Fibroblast of lung (primary cell): ENCODE measurements around the gene FSTL1. TPM values are rescaled to one million over a fixed set of nuclear protein-coding genes. Genes with fewer than 3 reads are reported as not detected.

Experiments
- DNase-seq, 2 donors: peaks; one replicate each; pipeline versions ENCODE4 v3.0.0 to v3.0.0-alpha.2; 2010; ENCODE audit warnings: low read depth in 2 of 2
- H2AFZ ChIP-seq: 2 replicates; pipeline ENCODE4 v1.5.1; 2012; ENCODE audit warnings: low read length, control low read depth, inconsistent platforms
- H3K27ac ChIP-seq: 2 replicates; pipeline ENCODE4 v1.5.1; 2011; ENCODE audit warnings: low read length, control low read depth; ENCODE audit not compliant: insufficient read depth
- H3K27me3 ChIP-seq: 2 replicates; pipeline ENCODE4 v1.5.1; 2011; ENCODE audit warnings: mild to moderate bottlenecking, low read length; ENCODE audit not compliant: control insufficient read depth, insufficient read depth
- H3K36me3 ChIP-seq: 2 replicates; pipeline ENCODE4 v1.5.1; 2011; ENCODE audit warnings: low read length; ENCODE audit not compliant: control insufficient read depth, insufficient read depth
- H3K4me1 ChIP-seq: 2 replicates; pipeline ENCODE4 v1.5.1; 2011; ENCODE audit warnings: low read length; ENCODE audit not compliant: control insufficient read depth, insufficient read depth; ENCODE audit errors: extremely low read depth
- H3K4me2 ChIP-seq: 2 replicates; pipeline ENCODE4 v1.5.1; 2011; ENCODE audit warnings: low read length, control low read depth; ENCODE audit not compliant: insufficient read depth; ENCODE audit errors: extremely low read depth
- H3K4me3 ChIP-seq, 4 experiments: fragments of 200-600 bp in 1 of 4; sonication (generic) in 1 of 4; replicated peaks in 1 of 4; 2 replicates each; pipeline ENCODE4 v1.5.1; 2011 to 2016; ENCODE audit warnings: low read length in 4 of 4, low read depth in 3 of 4, mild to moderate bottlenecking in 3 of 4, control low read depth in 2 of 4, inconsistent platforms in 1 of 4, mixed read lengths in 1 of 4; ENCODE audit not compliant: insufficient read depth in 1 of 4; ENCODE audit errors: control extremely low read depth in 1 of 4
- H3K79me2 ChIP-seq: 2 replicates; pipeline ENCODE4 v1.5.1; 2012; ENCODE audit warnings: mild to moderate bottlenecking, low read length, inconsistent platforms; ENCODE audit not compliant: control insufficient read depth, insufficient read depth
- H3K9ac ChIP-seq: 2 replicates; pipeline ENCODE4 v1.5.1; 2011; ENCODE audit warnings: mild to moderate bottlenecking, low read length, control low read depth; ENCODE audit not compliant: insufficient read depth
- H3K9me3 ChIP-seq: 2 replicates; pipeline ENCODE4 v1.5.1; 2012; ENCODE audit warnings: low read depth, low read length; ENCODE audit not compliant: control insufficient read depth, insufficient read depth
- H4K20me1 ChIP-seq: 2 replicates; pipeline ENCODE4 v1.5.1; 2011; ENCODE audit warnings: low read length; ENCODE audit not compliant: control insufficient read depth, insufficient read depth; ENCODE audit errors: extremely low read depth
- EZH2 ChIP-seq: IDR thresholded peaks from 2 replicates; pipeline ENCODE4 v1.5.1; 2012; ENCODE audit warnings: low read length, control low read depth, mild to moderate bottlenecking; ENCODE audit errors: missing control alignments
- polyA plus RNA-seq, 2 donors: library from polyadenylated mRNA; depleted of rRNA in 1 of 2; stranded (reverse) in 1 of 2; unstranded in 1 of 2; fragments of >200 nt; gene quantifications; 2 replicates each; pipeline ENCODE4 v1.2.1, GENCODE V29; 2011 to 2012; ENCODE audit warnings: missing spikeins in 1 of 2
- total RNA-seq: library from RNA; depleted of rRNA; stranded (reverse); fragments of >200 nt; gene quantifications from 2 replicates; pipeline ENCODE4 v1.2.1, GENCODE V29; 2014
- TF ChIP-seq, protein P1 (sequence below), 2 donors: IDR thresholded peaks in 1 of 2; conservative IDR thresholded peaks in 1 of 2; 1 replicate in 1 of 2; 2 replicates in 1 of 2; pipeline ENCODE4 v1.5.1; 2011 to 2012; ENCODE audit warnings: low read length in 2 of 2, control low read depth in 1 of 2, inconsistent platforms in 1 of 2, low read depth in 1 of 2, mild to moderate bottlenecking in 1 of 2

The FSTL1 gene
- total and polyA plus RNA-seq, 2 donors (not counting 1 experiment from before 2014, with no cell fraction given): 309 to 1,500 TPM

DNA sequence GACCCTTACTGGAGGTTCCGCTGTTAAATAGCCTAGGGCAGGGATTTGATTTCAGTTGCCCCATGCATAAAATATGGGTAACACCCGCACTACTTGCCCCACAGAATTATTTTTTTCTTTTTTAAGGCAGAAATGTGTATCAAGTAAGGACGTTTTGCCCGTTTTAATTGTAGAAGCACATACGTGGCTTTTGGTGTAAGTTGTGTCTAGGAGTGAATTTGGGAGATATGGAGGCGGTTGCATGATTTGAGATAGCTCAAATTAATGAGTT, 101.0 kb downstream of the FSTL1 start:
- Histone ChIP-seq H4K20me1 (no peaks in the 10 kb centered on the region), H3K4me1 (no peaks in the 10 kb centered on the region), H3K27me3 (peaks cover 2% of the 10 kb centered on the region), H3K9me3 (no peaks in the 10 kb centered on the region), H3K36me3 (no peaks in the 10 kb centered on the region), H3K27ac (peak overlapping the region; percentile 66), H3K9ac (peak overlapping the region; percentile 85), H2AFZ (peak overlapping the region; percentile 7), H3K4me3 (peak overlapping the region; percentile 82 to 92 (median 86)), H3K79me2 (peaks cover 39% of the 10 kb centered on the region), H3K4me2 (peak overlapping the region; percentile 95)
- TF ChIP-seq EZH2: no peak
- TF ChIP-seq, protein P1, sequence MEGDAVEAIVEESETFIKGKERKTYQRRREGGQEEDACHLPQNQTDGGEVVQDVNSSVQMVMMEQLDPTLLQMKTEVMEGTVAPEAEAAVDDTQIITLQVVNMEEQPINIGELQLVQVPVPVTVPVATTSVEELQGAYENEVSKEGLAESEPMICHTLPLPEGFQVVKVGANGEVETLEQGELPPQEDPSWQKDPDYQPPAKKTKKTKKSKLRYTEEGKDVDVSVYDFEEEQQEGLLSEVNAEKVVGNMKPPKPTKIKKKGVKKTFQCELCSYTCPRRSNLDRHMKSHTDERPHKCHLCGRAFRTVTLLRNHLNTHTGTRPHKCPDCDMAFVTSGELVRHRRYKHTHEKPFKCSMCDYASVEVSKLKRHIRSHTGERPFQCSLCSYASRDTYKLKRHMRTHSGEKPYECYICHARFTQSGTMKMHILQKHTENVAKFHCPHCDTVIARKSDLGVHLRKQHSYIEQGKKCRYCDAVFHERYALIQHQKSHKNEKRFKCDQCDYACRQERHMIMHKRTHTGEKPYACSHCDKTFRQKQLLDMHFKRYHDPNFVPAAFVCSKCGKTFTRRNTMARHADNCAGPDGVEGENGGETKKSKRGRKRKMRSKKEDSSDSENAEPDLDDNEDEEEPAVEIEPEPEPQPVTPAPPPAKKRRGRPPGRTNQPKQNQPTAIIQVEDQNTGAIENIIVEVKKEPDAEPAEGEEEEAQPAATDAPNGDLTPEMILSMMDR (conservative IDR thresholded peaks at IDR 0.05 in 1 of 2, IDR thresholded peaks at IDR 0.05 in 1 of 2; ENCODE audit: low read depth in 1 of 2, low read length in 2 of 2): no peak
- DNase-seq: no peak

DNA sequence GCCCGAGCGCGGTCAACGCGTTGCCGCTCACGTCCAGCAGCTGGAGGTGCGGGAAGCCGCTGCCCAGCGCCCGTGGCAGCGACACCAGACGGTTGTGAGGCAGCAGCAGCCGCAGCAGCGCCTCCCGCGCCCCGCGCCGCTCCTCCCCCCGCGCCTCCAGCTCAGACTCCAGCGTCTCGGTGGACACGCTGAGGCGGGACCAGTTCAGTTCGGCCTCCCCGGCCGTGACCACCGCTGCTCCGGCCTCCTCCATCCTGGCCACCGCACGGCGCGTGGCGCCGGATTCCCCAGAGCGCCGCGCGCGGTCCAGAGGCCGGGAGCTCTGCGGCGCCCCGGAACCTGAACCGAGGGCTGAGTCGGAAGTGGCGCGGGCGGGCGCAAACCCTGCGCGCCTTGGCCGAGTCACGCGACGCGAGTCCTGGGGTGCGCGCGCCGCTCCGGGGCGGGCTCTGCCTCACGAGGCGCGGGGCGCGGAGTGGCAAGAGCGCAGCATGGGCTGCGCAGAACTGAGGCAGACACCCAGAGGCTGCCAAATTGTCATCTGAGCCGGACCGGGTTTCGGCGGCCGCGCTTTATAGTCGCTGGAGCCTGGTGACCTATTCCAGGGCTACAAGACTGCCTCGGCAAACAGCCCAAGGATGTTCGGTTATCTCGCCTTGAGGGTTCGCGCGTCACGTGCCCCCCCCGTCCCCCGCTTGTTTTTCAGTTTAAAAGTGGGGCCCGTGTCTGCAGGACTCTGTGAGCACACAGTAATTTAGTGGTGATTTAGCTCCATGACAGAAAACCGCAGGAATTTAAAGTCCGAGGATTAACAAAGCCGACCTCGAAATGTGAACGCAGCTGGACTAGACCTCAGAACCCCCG, 101.6 kb downstream of the FSTL1 start, which contains the start of gene LRRC58:
Gene LRRC58, minus strand, starts transcription at position 364 of the 864 bp plus-strand sequence. Its CDS starts 111 bp downstream, at position 253.
- peak; percentile 90 to 95 for DNase-seq
- Histone ChIP-seq H3K9me3 (no peaks in the 10 kb centered on the region), H3K4me1 (no peaks in the 10 kb centered on the region), H3K4me3 (peak within 1 kb of the TSS; percentile 83 to 92 (median 89)), H2AFZ (peak within 1 kb of the TSS; percentile 79), H3K36me3 (no peaks in the 10 kb centered on the region), H4K20me1 (no peaks in the 10 kb centered on the region), H3K27me3 (peaks cover 2% of the 10 kb centered on the region), H3K9ac (peak within 1 kb of the TSS; percentile 85), H3K27ac (peak within 1 kb of the TSS; percentile 66), H3K4me2 (peak within 1 kb of the TSS; percentile 95), H3K79me2 (peaks cover 42% of the 10 kb centered on the region)
- TF ChIP-seq EZH2: no peak
- TF ChIP-seq, protein P1 (conservative IDR thresholded peaks at IDR 0.05 in 1 of 2, IDR thresholded peaks at IDR 0.05 in 1 of 2; ENCODE audit: low read depth in 1 of 2, low read length in 2 of 2): peak; percentile 12 to 23

DNA sequence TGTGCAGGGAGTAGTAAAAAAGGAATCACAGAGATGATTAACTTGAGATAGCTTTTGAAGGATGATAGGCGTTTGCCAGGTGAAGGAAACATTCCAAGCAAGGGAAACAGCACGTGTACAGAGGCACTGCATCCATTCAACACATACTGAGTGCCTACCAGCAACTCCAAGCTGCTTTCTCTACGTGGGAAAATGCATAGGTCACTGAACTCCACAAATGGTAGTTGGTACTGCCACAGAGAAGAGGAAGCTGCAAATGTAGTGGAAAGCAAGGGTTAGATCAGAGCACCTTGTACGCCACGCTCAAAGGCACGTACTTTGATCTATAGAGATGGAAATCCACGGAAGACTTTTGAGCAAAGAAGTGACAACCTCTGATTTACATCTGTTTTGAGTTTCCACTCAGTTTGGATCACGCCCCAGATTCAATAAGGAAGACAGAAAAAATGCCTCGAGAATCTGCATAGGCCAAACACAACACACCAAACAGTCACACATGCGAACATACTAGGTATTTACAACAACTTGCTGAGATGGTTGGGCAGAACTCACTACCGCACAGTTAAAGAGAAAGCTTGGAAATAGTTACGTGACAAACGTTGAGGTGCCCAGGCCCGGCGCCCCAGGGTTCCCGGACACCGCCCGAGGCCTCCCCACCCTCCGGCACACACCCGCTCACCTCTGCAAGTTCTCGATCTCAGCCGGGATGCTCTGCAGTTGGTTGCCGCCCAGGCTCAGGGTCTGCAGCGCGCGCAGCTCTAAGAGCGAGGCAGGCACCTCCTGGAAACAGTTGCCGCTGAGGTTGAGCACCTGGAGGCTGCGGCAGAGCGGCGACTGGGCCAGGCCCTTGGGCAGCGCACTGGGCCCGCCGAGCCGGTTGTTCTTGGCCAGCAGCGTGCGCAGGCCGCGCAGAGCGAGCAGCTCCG, 102.5 kb downstream of the FSTL1 start:
- H3K27ac ChIP-seq: peak overlapping the region; percentile 66
- no peaks in the 10 kb centered on the region for H4K20me1 ChIP-seq
- peak overlapping the region; percentile 86 for H3K4me2 ChIP-seq
- H3K36me3 ChIP-seq: no peaks in the 10 kb centered on the region
- H3K27me3 ChIP-seq: no peaks in the 10 kb centered on the region
- peaks cover 50% of the 10 kb centered on the region for H3K79me2 ChIP-seq
- H3K4me3 ChIP-seq: peak overlapping the region; percentile 83 to 92 (median 89)
- TF ChIP-seq, protein P1 (conservative IDR thresholded peaks at IDR 0.05 in 1 of 2, IDR thresholded peaks at IDR 0.05 in 1 of 2; ENCODE audit: low read depth in 1 of 2, low read length in 2 of 2): no peak
- no peak for TF ChIP-seq EZH2
- no peaks in the 10 kb centered on the region for H3K4me1 ChIP-seq
- H2AFZ ChIP-seq: peak overlapping the region; percentile 79
- H3K9me3 ChIP-seq: no peaks in the 10 kb centered on the region
- peak; percentile 4 to 8 for DNase-seq
- H3K9ac ChIP-seq: peak overlapping the region; percentile 85
